ENCODE measurements around the gene CNTNAP4. TPM values are rescaled to one million over a fixed set of nuclear protein-coding genes. Genes with fewer than 3 reads are reported as not detected.

CNTNAP4 gene
- total and polyA plus RNA-seq, 2 of the 8 experiments (the other 6 are each of a cell fraction or from before 2014, with no cell fraction given): not detected

DNA sequence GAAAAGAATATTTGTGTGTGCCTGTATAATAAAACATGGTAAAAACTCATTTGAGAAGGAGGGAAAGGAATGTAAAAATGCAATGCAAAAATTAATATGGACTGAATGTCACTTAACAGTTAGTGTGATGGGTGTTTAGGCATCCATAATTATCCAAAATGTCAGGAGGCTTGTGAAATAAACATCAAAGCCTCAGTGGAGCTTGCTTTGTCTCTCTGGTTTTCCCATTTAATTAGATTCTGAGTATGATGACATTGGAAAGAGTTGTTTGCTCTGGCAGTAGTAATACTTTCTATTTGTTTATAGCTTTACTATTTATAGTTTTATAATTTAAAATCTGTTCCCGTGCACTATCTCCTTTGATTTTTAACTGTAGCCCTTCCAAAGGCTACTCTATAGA lies 51.9 kb downstream of the CNTNAP4 start (continued):
- TF ChIP-seq PHF8 (conservative IDR thresholded peaks at IDR 0.05; ENCODE audit: low read depth, low read length): no peak
- TF ChIP-seq E2F6 (IDR thresholded peaks at IDR 0.05): no peak
- no peak for TF ChIP-seq SIX5 (IDR thresholded peaks at IDR 0.05; ENCODE audit: low read depth, low read length)
